Duodenal mucosa (tissue), 2 donors: ENCODE data around the gene XPO5.
A peak's percentile ranks its signal among the peaks of the same experiment; 100 is the strongest.
"Not testable (repeated sequence)": the region's sequence is repeated elsewhere in the genome, so short reads cannot be mapped to it uniquely, and the experiment has no call there.

ENCODE experiments used
- H3K27ac ChIP-seq: one replicate; pipeline ENCODE4 v1.7.0; 2013; ENCODE audit warnings: low read depth, low read length
- H3K27me3 ChIP-seq, 2 donors: one replicate each; pipeline ENCODE4 v1.7.0; 2013; ENCODE audit warnings: low read length in 2 of 2, control low read depth in 1 of 2; ENCODE audit not compliant: insufficient read depth in 2 of 2, control insufficient read depth in 1 of 2
- H3K36me3 ChIP-seq, 2 donors: one replicate each; pipeline ENCODE4 v1.7.0; 2013; ENCODE audit warnings: low read length in 2 of 2, control low read depth in 1 of 2; ENCODE audit not compliant: insufficient read depth in 2 of 2, control insufficient read depth in 1 of 2
- H3K4me1 ChIP-seq, 2 donors: one replicate each; pipeline ENCODE4 v1.7.0; 2013; ENCODE audit warnings: low read length in 2 of 2, control low read depth in 1 of 2; ENCODE audit not compliant: insufficient read depth in 2 of 2, control insufficient read depth in 1 of 2
- H3K4me3 ChIP-seq, 2 donors: one replicate each; pipeline ENCODE4 v1.7.0; 2013; ENCODE audit warnings: low read length in 2 of 2, low read depth in 1 of 2
- H3K9ac ChIP-seq, 2 donors: one replicate each; pipeline ENCODE4 v1.7.0; 2013; ENCODE audit warnings: low read length in 2 of 2, low read depth in 1 of 2
- H3K9me3 ChIP-seq, 2 donors: one replicate each; pipeline ENCODE4 v1.7.0; 2013; ENCODE audit warnings: low read length in 2 of 2, control low read depth in 1 of 2; ENCODE audit not compliant: control insufficient read depth in 1 of 2

Gene XPO5

GRCh38 chr6:43588194-43588593 is 12.4 kb upstream of the XPO5 start:
- H3K36me3 ChIP-seq: peaks cover 21 to 43% of the 10 kb centered on the region in 2 donors
- H3K4me1 ChIP-seq: no peaks in the 10 kb centered on the region
- H3K9me3 ChIP-seq: no peaks in the 10 kb centered on the region
- no peak overlapping the region for H3K9ac ChIP-seq
- no peak overlapping the region for H3K4me3 ChIP-seq
- no peaks in the 10 kb centered on the region for H3K27me3 ChIP-seq
- no peak overlapping the region for H3K27ac ChIP-seq

GRCh38 chr6:43584892-43585570 is 9.2 kb upstream of the XPO5 start:
- peaks cover 17 to 49% of the 10 kb centered on the region in 2 donors for H3K36me3 ChIP-seq
- no peaks in the 10 kb centered on the region for H3K9me3 ChIP-seq

GRCh38 chr6:43582911-43583310 is 7.1 kb upstream of the XPO5 start:
- Histone ChIP-seq H3K27me3 (no peaks in the 10 kb centered on the region), H3K4me1 (no peaks in the 10 kb centered on the region), H3K4me3 (no peak overlapping the region), H3K36me3 (peaks cover 17 to 45% of the 10 kb centered on the region in 2 donors), H3K9ac (no peak overlapping the region), H3K27ac (no peak overlapping the region), H3K9me3 (no peaks in the 10 kb centered on the region)

More at GRCh38 chr6:43584892-43585570, 9.2 kb upstream of the XPO5 start:
- H3K27ac ChIP-seq: no peak overlapping the region
- H3K27me3 ChIP-seq: no peaks in the 10 kb centered on the region
- H3K9ac ChIP-seq: no peak overlapping the region
- no peak overlapping the region for H3K4me3 ChIP-seq
- no peaks in the 10 kb centered on the region for H3K4me1 ChIP-seq

- Histone ChIP-seq H3K4me1 (peaks cover 4 to 20% of the 10 kb centered on the region in 2 donors), H3K36me3 (peaks cover 4 to 19% of the 10 kb centered on the region in 2 donors), H3K27ac (no peak overlapping the region), H3K4me3 (no peak overlapping the region), H3K27me3 (no peaks in the 10 kb centered on the region), H3K9ac (no peak overlapping the region), H3K9me3 (no peaks in the 10 kb centered on the region)
Observed at GRCh38 chr6:43579171-43579570, 3.3 kb upstream of the XPO5 start.

GRCh38 chr6:43578748-43579147 is 2.9 kb upstream of the XPO5 start:
- peaks cover 4 to 20% of the 10 kb centered on the region in 2 donors for H3K4me1 ChIP-seq
- H3K9me3 ChIP-seq: no peaks in the 10 kb centered on the region
- peaks cover 0 to 14% of the 10 kb centered on the region in 2 donors for H3K36me3 ChIP-seq
- no peak overlapping the region for H3K27ac ChIP-seq
- H3K9ac ChIP-seq: no peak overlapping the region
- no peaks in the 10 kb centered on the region for H3K27me3 ChIP-seq
- no peak overlapping the region for H3K4me3 ChIP-seq

GRCh38 chr6:43575105-43575771 is 600 bp downstream of the XPO5 start:
- H3K36me3 ChIP-seq: peaks cover 10 to 19% of the 10 kb centered on the region in 2 donors
- H3K4me1 ChIP-seq: peaks cover 4 to 20% of the 10 kb centered on the region in 2 donors
- H3K27me3 ChIP-seq: no peaks in the 10 kb centered on the region
- no peak overlapping the region for H3K27ac ChIP-seq
- H3K4me3 ChIP-seq: peak overlapping the region; percentile 87 to 98
- peak overlapping the region; percentile 82 to 90 for H3K9ac ChIP-seq
- no peaks in the 10 kb centered on the region for H3K9me3 ChIP-seq

GRCh38 chr6:43572015-43572414 is 3.8 kb downstream of the XPO5 start:
- Histone ChIP-seq H3K36me3 (peaks cover 15 to 42% of the 10 kb centered on the region in 2 donors), H3K27me3 (no peaks in the 10 kb centered on the region), H3K4me1 (peaks cover 0 to 16% of the 10 kb centered on the region in 2 donors), H3K4me3 (no peak overlapping the region), H3K9me3 (no peaks in the 10 kb centered on the region), H3K27ac (no peak overlapping the region), H3K9ac (no peak overlapping the region)

- Histone ChIP-seq H3K36me3 (peaks cover 19 to 49% of the 10 kb centered on the region in 2 donors), H3K9me3 (no peaks in the 10 kb centered on the region), H3K9ac (no peak overlapping the region), H3K27ac (no peak overlapping the region), H3K4me3 (no peak overlapping the region), H3K27me3 (no peaks in the 10 kb centered on the region), H3K4me1 (peaks cover 0 to 8% of the 10 kb centered on the region in 2 donors)
Observed at GRCh38 chr6:43570876-43571441, 4.9 kb downstream of the XPO5 start.

- Histone ChIP-seq H3K9me3 (no peaks in the 10 kb centered on the region), H3K27ac (no peak overlapping the region), H3K27me3 (no peaks in the 10 kb centered on the region), H3K4me3 (no peak overlapping the region), H3K36me3 (peaks cover 20 to 79% of the 10 kb centered on the region in 2 donors), H3K4me1 (no peaks in the 10 kb centered on the region), H3K9ac (no peak overlapping the region)
Observed at GRCh38 chr6:43559328-43559727, 16.5 kb downstream of the XPO5 start.

GRCh38 chr6:43557620-43558019 is 18.2 kb downstream of the XPO5 start:
- not testable (repeated sequence) for H3K4me1 ChIP-seq, H3K9ac ChIP-seq, H3K27ac ChIP-seq, H3K4me3 ChIP-seq, H3K27me3 ChIP-seq, H3K9me3 ChIP-seq
- H3K36me3 ChIP-seq: peaks cover 25 to 80% of the 10 kb centered on the region in 2 donors
